Measurements from ENCODE around the gene SFSWAP. TPM values are rescaled to one million over a fixed set of nuclear protein-coding genes. Genes with fewer than 3 reads are reported as not detected.

SFSWAP gene
- total and polyA plus RNA-seq, 4 donors = 6.1 to 21.6 (median 10.1) TPM

- no peaks in the 10 kb centered on the region for H3K36me3 ChIP-seq (ENCODE audit: control insufficient read depth in 4 of 4, insufficient read depth in 3 of 4, low read depth in 1 of 4, low read length in 3 of 4)
- no peak overlapping the region for H3K27ac ChIP-seq (ENCODE audit: low read depth in 1 of 2, low read length in 2 of 2)
- no peaks in the 10 kb centered on the region for H3K9me3 ChIP-seq (ENCODE audit: control insufficient read depth in 4 of 4, low read length in 3 of 4)
- TF ChIP-seq, protein P1, sequence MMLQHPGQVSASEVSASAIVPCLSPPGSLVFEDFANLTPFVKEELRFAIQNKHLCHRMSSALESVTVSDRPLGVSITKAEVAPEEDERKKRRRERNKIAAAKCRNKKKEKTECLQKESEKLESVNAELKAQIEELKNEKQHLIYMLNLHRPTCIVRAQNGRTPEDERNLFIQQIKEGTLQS (IDR thresholded peaks at IDR 0.05) = no peak
- TF ChIP-seq FOXA2 (IDR thresholded peaks at IDR 0.05) (no peak), SP1 (IDR thresholded peaks at IDR 0.05) (no peak)
- no peaks in the 10 kb centered on the region for H3K4me1 ChIP-seq (ENCODE audit: control insufficient read depth in 4 of 4, insufficient read depth in 4 of 4, low read length in 3 of 4)
- WGBS = 87% methylated on average over 15 of the region's 15 CpGs
- no peak for DNase-seq (ENCODE audit: low spot score)
- H3K9ac ChIP-seq (ENCODE audit: low read depth in 1 of 2, low read length in 2 of 2) = no peak overlapping the region
- no peaks in the 10 kb centered on the region for H3K27me3 ChIP-seq (ENCODE audit: control insufficient read depth in 4 of 4, insufficient read depth in 4 of 4, low read length in 3 of 4)
- no peak overlapping the region for H3K4me3 ChIP-seq (ENCODE audit: low read depth in 1 of 3, low read length in 3 of 3)
Measured at GRCh38 chr12:131842169-131842568, 131.3 kb downstream of the SFSWAP start.

DNA sequence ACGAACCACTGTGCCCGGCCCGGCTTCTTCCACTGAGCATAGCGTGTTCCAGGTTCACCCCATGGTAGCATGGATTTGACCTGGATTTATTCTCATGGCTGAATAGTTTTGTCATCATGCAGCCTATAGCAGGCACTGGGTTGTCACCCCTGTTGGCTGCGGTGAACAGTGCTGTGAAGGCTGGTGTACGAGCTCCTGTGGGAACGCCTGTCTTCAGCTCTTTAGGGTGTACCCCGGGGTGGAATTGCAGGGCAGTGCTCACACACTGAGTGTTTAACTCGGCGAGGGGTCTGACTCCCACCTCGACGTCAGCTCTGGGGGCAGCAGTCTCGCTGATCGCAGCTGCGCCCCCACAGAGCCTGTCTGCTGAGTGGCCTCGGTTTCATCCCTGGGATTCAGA lies 132.6 kb downstream of the SFSWAP start:
- no peak for DNase-seq (ENCODE audit: low spot score)
- Histone ChIP-seq H3K9me3 (ENCODE audit: control insufficient read depth in 4 of 4, low read length in 3 of 4) (no peaks in the 10 kb centered on the region), H3K27ac (ENCODE audit: low read depth in 1 of 2, low read length in 2 of 2) (no peak overlapping the region), H3K4me1 (ENCODE audit: control insufficient read depth in 4 of 4, insufficient read depth in 4 of 4, low read length in 3 of 4) (no peaks in the 10 kb centered on the region), H3K36me3 (ENCODE audit: control insufficient read depth in 4 of 4, insufficient read depth in 3 of 4, low read depth in 1 of 4, low read length in 3 of 4) (no peaks in the 10 kb centered on the region), H3K9ac (ENCODE audit: low read depth in 1 of 2, low read length in 2 of 2) (no peak overlapping the region), H3K27me3 (ENCODE audit: control insufficient read depth in 4 of 4, insufficient read depth in 4 of 4, low read length in 3 of 4) (no peaks in the 10 kb centered on the region), H3K4me3 (ENCODE audit: low read depth in 1 of 3, low read length in 3 of 3) (no peak overlapping the region)
- WGBS = 93% methylated on average over 16 of the region's 16 CpGs
- TF ChIP-seq GABPA (IDR thresholded peaks at IDR 0.05 in 1 of 2, conservative IDR thresholded peaks at IDR 0.05 in 1 of 2) (no peak), HNF4G (IDR thresholded peaks at IDR 0.05) (no peak), SP1 (IDR thresholded peaks at IDR 0.05) (no peak), FOXA2 (IDR thresholded peaks at IDR 0.05) (no peak), FOXA1 (IDR thresholded peaks at IDR 0.05) (no peak), NR2F2 (IDR thresholded peaks at IDR 0.05) (no peak), ZBTB33 (IDR thresholded peaks at IDR 0.05) (no peak), TAF1 (conservative IDR thresholded peaks at IDR 0.05) (no peak), HNF4A (conservative IDR thresholded peaks at IDR 0.05) (no peak), YY1 (IDR thresholded peaks at IDR 0.05) (no peak), JUND (IDR thresholded peaks at IDR 0.05) (no peak), RAD21 (IDR thresholded peaks at IDR 0.05) (no peak)
- TF ChIP-seq, protein P2, sequence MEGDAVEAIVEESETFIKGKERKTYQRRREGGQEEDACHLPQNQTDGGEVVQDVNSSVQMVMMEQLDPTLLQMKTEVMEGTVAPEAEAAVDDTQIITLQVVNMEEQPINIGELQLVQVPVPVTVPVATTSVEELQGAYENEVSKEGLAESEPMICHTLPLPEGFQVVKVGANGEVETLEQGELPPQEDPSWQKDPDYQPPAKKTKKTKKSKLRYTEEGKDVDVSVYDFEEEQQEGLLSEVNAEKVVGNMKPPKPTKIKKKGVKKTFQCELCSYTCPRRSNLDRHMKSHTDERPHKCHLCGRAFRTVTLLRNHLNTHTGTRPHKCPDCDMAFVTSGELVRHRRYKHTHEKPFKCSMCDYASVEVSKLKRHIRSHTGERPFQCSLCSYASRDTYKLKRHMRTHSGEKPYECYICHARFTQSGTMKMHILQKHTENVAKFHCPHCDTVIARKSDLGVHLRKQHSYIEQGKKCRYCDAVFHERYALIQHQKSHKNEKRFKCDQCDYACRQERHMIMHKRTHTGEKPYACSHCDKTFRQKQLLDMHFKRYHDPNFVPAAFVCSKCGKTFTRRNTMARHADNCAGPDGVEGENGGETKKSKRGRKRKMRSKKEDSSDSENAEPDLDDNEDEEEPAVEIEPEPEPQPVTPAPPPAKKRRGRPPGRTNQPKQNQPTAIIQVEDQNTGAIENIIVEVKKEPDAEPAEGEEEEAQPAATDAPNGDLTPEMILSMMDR (IDR thresholded peaks at IDR 0.05; ENCODE audit: low read depth, low read length, missing input control) = no peak
- TF ChIP-seq, protein P1 (IDR thresholded peaks at IDR 0.05) = no peak
- TF ChIP-seq, protein P3, sequence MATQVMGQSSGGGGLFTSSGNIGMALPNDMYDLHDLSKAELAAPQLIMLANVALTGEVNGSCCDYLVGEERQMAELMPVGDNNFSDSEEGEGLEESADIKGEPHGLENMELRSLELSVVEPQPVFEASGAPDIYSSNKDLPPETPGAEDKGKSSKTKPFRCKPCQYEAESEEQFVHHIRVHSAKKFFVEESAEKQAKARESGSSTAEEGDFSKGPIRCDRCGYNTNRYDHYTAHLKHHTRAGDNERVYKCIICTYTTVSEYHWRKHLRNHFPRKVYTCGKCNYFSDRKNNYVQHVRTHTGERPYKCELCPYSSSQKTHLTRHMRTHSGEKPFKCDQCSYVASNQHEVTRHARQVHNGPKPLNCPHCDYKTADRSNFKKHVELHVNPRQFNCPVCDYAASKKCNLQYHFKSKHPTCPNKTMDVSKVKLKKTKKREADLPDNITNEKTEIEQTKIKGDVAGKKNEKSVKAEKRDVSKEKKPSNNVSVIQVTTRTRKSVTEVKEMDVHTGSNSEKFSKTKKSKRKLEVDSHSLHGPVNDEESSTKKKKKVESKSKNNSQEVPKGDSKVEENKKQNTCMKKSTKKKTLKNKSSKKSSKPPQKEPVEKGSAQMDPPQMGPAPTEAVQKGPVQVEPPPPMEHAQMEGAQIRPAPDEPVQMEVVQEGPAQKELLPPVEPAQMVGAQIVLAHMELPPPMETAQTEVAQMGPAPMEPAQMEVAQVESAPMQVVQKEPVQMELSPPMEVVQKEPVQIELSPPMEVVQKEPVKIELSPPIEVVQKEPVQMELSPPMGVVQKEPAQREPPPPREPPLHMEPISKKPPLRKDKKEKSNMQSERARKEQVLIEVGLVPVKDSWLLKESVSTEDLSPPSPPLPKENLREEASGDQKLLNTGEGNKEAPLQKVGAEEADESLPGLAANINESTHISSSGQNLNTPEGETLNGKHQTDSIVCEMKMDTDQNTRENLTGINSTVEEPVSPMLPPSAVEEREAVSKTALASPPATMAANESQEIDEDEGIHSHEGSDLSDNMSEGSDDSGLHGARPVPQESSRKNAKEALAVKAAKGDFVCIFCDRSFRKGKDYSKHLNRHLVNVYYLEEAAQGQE (IDR thresholded peaks at IDR 0.05) = no peak
- TF ChIP-seq, protein P4, sequence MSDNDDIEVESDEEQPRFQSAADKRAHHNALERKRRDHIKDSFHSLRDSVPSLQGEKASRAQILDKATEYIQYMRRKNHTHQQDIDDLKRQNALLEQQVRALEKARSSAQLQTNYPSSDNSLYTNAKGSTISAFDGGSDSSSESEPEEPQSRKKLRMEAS (IDR thresholded peaks at IDR 0.05) = no peak
